Lung microvascular endothelial cell (primary cell): ENCODE results near the gene KANSL1. TPM values are rescaled to one million over a fixed set of nuclear protein-coding genes. Genes with fewer than 3 reads are reported as not detected.
"Not testable (repeated sequence)": the region's sequence is repeated elsewhere in the genome, so short reads cannot be mapped to it uniquely, and the experiment has no call there.

Experiments used
- DNase-seq, 2 donors: peaks; one replicate each; pipeline versions ENCODE4 v3.0.0 to v3.0.0-alpha.2; 2010; ENCODE audit warnings: low read depth in 2 of 2
- total RNA-seq: library from RNA; depleted of rRNA; stranded (reverse); fragments of >200 nt; gene quantifications from 2 replicates; pipeline ENCODE4 v1.2.1, GENCODE V29; 2014

Gene KANSL1
- total RNA-seq, 1 donor from 2014 or later: 84.7 TPM

DNA sequence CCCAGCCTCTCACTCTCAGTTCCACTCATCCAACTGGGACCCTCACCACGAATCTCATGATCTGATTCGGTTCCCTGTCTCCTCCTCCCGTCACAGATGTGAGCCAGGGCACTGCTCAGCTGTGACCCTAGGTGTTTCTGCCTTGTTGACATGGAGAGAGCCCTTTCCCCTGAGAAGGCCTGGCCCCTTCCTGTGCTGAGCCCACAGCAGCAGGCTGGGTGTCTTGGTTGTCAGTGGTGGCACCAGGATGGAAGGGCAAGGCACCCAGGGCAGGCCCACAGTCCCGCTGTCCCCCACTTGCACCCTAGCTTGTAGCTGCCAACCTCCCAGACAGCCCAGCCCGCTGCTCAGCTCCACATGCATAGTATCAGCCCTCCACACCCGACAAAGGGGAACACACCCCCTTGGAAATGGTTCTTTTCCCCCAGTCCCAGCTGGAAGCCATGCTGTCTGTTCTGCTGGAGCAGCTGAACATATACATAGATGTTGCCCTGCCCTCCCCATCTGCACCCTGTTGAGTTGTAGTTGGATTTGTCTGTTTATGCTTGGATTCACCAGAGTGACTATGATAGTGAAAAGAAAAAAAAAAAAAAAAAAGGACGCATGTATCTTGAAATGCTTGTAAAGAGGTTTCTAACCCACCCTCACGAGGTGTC, 167.6 kb downstream of the KANSL1 start:
- no peak for DNase-seq

- no peak for DNase-seq
Measured at GRCh38 chr17:46025060-46025459, 168.2 kb downstream of the KANSL1 start.

- DNase-seq: no peak
Measured at GRCh38 chr17:46024590-46024989, 168.6 kb downstream of the KANSL1 start.

DNA sequence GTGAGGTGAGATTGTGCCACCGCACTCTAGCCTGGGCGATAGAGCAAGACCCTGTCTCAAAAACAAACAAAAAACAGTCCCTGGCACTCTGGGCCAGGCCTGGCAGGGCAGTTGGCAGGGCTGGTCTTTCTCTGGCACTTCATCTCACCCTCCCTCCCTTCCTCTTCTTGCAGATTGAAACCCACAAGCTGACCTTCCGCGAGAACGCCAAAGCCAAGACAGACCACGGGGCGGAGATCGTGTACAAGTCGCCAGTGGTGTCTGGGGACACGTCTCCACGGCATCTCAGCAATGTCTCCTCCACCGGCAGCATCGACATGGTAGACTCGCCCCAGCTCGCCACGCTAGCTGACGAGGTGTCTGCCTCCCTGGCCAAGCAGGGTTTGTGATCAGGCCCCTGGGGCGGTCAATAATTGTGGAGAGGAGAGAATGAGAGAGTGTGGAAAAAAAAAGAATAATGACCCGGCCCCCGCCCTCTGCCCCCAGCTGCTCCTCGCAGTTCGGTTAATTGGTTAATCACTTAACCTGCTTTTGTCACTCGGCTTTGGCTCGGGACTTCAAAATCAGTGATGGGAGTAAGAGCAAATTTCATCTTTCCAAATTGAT, 169.3 kb downstream of the KANSL1 start:
- DNase-seq: no peak

DNA sequence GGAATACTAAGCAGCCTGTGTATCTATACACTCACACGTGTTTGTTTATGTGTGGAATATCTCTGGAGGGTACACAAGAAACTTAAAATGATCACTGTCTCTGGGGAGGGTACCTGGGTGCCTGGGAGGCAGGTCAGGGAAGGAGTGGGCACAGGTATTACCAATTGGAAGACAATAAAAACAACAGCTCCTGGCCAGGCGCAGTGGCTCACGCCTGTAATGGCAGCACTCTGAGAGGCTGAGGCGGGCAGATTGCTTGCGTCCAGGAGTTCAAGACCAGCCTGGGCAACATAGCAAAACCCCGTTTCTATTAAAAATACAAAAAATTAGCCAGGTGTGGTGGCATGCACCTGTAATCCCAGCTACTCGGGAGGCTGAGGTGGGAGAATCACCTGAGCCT, 169.9 kb downstream of the KANSL1 start:
- DNase-seq: not testable (repeated sequence)

GRCh38 chr17:46020998-46021397, 172.2 kb downstream of the KANSL1 start:
- no peak for DNase-seq

- DNase-seq: no peak
Measured at GRCh38 chr17:46020023-46020761, 173.0 kb downstream of the KANSL1 start.

GRCh38 chr17:46019408-46019925, 173.8 kb downstream of the KANSL1 start:
- DNase-seq: not testable (repeated sequence)

DNA sequence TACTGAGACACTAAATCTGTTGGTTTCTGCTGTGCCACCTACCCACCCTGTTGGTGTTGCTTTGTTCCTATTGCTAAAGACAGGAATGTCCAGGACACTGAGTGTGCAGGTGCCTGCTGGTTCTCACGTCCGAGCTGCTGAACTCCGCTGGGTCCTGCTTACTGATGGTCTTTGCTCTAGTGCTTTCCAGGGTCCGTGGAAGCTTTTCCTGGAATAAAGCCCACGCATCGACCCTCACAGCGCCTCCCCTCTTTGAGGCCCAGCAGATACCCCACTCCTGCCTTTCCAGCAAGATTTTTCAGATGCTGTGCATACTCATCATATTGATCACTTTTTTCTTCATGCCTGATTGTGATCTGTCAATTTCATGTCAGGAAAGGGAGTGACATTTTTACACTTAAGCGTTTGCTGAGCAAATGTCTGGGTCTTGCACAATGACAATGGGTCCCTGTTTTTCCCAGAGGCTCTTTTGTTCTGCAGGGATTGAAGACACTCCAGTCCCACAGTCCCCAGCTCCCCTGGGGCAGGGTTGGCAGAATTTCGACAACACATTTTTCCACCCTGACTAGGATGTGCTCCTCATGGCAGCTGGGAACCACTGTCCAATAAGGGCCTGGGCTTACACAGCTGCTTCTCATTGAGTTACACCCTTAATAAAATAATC, 179.6 kb downstream of the KANSL1 start:
- DNase-seq: no peak

GRCh38 chr17:46013127-46013501, 180.1 kb downstream of the KANSL1 start:
- no peak for DNase-seq

DNA sequence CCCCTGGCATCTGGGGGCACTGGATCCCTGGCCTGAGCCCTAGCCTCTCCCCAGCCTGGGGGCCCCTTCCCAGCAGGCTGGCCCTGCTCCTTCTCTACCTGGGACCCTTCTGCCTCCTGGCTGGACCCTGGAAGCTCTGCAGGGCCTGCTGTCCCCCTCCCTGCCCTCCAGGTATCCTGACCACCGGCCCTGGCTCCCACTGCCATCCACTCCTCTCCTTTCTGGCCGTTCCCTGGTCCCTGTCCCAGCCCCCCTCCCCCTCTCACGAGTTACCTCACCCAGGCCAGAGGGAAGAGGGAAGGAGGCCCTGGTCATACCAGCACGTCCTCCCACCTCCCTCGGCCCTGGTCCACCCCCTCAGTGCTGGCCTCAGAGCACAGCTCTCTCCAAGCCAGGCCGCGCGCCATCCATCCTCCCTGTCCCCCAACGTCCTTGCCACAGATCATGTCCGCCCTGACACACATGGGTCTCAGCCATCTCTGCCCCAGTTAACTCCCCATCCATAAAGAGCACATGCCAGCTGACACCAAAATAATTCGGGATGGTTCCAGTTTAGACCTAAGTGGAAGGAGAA, 180.6 kb downstream of the KANSL1 start:
- DNase-seq: no peak

DNA sequence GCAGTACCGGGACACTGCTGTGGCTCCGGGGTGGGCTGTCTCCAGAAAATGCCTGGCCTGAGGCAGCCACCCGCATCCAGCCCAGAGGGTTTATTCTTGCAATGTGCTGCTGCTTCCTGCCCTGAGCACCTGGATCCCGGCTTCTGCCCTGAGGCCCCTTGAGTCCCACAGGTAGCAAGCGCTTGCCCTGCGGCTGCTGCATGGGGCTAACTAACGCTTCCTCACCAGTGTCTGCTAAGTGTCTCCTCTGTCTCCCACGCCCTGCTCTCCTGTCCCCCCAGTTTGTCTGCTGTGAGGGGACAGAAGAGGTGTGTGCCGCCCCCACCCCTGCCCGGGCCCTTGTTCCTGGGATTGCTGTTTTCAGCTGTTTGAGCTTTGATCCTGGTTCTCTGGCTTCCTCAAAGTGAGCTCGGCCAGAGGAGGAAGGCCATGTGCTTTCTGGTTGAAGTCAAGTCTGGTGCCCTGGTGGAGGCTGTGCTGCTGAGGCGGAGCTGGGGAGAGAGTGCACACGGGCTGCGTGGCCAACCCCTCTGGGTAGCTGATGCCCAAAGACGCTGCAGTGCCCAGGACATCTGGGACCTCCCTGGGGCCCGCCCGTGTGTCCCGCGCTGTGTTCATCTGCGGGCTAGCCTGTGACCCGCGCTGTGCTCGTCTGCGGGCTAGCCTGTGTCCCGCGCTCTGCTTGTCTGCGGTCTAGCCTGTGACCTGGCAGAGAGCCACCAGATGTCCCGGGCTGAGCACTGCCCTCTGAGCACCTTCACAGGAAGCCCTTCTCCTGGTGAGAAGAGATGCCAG, 181.3 kb downstream of the KANSL1 start:
- no peak for DNase-seq

DNA sequence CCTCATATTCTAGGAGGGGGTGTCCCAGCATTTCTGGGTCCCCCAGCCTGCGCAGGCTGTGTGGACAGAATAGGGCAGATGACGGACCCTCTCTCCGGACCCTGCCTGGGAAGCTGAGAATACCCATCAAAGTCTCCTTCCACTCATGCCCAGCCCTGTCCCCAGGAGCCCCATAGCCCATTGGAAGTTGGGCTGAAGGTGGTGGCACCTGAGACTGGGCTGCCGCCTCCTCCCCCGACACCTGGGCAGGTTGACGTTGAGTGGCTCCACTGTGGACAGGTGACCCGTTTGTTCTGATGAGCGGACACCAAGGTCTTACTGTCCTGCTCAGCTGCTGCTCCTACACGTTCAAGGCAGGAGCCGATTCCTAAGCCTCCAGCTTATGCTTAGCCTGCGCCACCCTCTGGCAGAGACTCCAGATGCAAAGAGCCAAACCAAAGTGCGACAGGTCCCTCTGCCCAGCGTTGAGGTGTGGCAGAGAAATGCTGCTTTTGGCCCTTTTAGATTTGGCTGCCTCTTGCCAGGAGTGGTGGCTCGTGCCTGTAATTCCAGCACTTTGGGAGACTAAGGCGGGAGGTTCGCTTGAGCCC, 182.5 kb downstream of the KANSL1 start:
- no peak for DNase-seq

- DNase-seq: peak in 1 of 2 donors; percentile 37
Measured at GRCh38 chr17:46009681-46010596, 183.3 kb downstream of the KANSL1 start.

- DNase-seq: no peak
Measured at GRCh38 chr17:46008591-46008990, 184.6 kb downstream of the KANSL1 start.

- DNase-seq: no peak
Measured at GRCh38 chr17:46007461-46007965, 185.7 kb downstream of the KANSL1 start.

DNA sequence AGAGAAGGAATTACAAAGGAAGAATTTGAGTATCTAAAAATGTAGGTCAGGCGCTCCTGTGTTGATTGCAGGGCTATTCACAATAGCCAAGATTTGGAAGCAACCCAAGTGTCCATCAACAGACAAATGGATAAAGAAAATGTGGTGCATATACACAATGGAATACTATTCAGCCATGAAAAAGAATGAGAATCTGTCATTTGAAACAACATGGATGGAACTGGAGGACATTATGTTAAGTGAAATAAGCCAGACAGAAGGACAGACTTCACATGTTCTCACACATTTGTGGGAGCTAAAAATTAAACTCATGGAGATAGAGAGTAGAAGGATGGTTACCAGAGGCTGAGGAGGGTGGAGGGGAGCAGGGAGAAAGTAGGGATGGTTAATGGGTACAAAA, 187.1 kb downstream of the KANSL1 start:
- not testable (repeated sequence) for DNase-seq

DNA sequence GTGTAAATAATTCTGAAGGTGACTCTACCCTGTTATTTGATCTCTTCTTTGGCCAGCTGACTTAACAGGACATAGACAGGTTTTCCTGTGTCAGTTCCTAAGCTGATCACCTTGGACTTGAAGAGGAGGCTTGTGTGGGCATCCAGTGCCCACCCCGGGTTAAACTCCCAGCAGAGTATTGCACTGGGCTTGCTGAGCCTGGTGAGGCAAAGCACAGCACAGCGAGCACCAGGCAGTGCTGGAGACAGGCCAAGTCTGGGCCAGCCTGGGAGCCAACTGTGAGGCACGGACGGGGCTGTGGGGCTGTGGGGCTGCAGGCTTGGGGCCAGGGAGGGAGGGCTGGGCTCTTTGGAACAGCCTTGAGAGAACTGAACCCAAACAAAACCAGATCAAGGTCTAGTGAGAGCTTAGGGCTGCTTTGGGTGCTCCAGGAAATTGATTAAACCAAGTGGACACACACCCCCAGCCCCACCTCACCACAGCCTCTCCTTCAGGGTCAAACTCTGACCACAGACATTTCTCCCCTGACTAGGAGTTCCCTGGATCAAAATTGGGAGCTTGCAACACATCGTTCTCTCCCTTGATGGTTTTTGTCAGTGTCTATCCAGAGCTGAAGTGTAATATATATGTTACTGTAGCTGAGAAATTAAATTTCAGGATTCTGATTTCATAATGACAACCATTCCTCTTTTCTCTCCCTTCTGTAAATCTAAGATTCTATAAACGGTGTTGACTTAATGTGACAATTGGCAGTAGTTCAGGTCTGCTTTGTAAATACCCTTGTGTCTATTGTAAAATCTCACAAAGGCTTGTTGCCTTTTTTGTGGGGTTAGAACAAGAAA, 189.1 kb downstream of the KANSL1 start:
- DNase-seq: peak in 1 of 2 donors; percentile 18
